SIG-M5 treated with dmso at 0.1 percent for 504 hours (cell line): ENCODE results near the gene GULP1.
"Not testable (repeated sequence)": the region's sequence is repeated elsewhere in the genome, so short reads cannot be mapped to it uniquely, and the experiment has no call there.

Experiments used
- DNase-seq: peaks from one replicate; lab custom pipeline; 2025; ENCODE audit not compliant: unreplicated experiment; lab: John Stamatoyannopoulos, UW

The GULP1 gene

GRCh38 chr2:188292348-188293239, 920 bp downstream of the GULP1 start:
- no peak for DNase-seq

DNA sequence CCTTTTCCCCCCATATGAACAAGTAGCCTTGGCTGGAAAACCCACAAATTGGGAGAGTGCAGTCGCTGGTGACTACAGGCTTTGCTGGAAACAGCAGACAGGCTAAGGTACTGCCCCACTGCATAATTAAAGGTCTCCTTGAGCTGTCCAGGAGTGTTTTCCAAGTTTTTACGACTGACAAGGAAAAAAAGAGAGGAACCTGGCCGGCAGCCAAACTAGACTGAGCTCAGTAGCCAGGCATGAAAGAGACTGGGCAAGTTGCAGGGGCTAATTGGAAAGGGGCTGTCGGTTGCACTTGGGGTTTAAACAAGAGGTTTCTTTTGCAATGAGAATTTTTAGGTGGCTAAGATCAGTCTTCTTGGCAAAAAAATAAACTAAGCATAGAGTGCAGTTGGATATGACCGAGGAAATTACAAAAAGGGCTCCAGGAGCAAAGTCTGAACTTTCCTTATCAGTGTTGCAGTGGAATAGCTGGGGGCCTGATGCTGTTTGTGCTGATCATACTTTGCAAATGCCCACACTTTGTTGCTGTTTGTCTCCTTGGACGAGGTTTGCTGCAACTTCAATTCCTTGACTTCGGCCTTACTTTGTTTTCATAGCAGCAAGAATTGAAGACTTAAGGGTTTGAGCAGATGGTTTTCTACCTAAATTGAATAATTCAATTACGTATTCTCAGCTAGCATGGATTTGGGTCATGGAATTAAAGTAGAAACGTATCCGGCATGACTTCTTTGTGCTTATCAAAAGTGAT, 2.1 kb downstream of the GULP1 start:
- DNase-seq = no peak

DNA sequence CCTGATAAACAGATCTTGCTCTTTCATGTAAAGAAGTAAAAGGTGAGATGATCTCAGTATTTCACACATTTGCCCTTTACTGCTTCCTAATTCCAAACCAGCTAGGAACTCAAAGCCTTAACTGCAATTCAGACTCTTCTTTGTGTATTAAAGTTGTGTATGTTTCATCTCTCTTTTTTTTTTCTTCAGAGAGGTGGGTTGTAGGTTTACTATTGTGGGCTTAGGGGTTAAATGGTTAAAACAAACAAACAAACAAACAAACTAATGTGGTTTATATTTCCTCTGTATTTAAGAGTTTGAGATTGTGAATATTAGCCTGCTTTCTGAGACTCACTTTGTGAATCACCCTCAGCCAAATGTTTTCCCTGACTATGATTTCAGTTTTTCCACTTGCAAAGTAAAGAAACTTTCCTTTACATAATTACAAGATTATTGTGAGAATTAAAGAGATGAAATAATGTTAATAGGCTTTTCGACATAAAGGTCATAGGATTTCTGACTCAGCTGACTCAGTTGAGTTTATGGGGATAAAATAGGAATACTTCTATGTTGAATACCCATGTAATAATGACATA, 2.8 kb downstream of the GULP1 start:
- DNase-seq = no peak

GRCh38 chr2:188295067-188295685, 3.5 kb downstream of the GULP1 start:
- no peak for DNase-seq

- DNase-seq = no peak
These were observed 6.3 kb downstream of the GULP1 start for GRCh38 chr2:188297978-188298377.

- not testable (repeated sequence) for DNase-seq
These were observed 7.3 kb downstream of the GULP1 start for GRCh38 chr2:188298937-188299371.

- no peak for DNase-seq
These were observed 11.8 kb downstream of the GULP1 start for GRCh38 chr2:188303363-188304031.

DNA sequence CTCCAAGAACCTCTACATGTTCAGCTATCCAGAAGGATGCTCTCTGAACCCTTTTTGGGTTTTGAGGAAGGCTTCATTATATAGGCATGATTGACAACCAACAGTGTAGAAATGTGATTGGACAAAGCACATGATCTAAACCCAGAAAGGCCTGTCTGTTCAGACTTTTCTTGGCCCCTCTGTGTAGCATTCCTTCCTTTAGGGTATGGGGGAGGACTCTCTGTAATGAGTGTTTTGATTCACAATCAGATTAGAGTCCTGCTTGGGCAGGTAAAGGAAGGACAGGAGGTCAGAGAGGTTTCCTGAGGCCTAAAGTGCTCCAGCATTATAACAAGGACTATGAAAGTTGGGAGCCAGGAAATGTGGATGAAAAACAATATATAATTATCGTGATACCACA, 13.6 kb downstream of the GULP1 start:
- no peak for DNase-seq

GRCh38 chr2:188306271-188306670, 14.6 kb downstream of the GULP1 start:
- no peak for DNase-seq

GRCh38 chr2:188307850-188308283, 16.2 kb downstream of the GULP1 start:
- DNase-seq = no peak

DNA sequence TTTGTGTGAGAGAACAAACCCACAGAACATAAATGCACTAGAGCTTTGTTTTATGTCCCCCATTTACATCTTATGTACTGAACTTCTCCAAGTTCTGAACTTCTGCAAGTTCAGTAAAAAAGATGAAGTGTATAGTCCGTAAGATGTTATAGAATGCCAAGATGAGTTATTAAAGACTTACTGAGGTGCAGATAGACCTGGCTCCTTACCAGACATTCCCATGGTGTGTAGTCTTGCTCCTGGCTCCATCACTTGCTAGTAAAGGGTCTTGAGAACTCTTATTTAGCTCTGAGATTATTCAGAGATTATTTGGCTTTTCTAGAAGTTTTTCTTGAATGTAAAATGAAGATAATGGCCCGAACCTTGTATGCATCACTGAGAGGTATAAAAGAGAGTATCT, 16.8 kb downstream of the GULP1 start:
- DNase-seq = no peak

- no peak for DNase-seq
These were observed 17.7 kb downstream of the GULP1 start for GRCh38 chr2:188309364-188309763.

GRCh38 chr2:188314314-188315054, 22.8 kb downstream of the GULP1 start:
- no peak for DNase-seq

GRCh38 chr2:188315750-188316149, 24.1 kb downstream of the GULP1 start:
- no peak for DNase-seq

DNA sequence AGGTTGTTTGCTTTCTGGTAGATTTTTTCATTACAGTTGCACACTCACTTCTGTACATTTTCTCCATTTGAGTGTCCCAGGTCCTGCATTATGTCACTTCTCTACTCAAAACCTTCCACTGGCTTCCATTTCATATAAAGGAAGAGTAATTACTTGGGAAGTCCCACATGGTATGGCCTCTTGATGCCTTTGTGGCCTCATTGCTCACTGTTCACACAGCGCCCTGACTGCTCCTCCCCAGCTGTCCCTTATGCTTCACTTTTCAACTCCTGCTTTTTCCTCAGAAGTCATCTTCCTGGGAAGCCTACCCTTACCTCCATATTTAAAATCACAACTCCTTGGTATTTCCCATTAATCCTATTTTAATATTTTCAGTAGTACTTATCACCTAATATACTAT, 24.7 kb downstream of the GULP1 start:
- DNase-seq = no peak

DNA sequence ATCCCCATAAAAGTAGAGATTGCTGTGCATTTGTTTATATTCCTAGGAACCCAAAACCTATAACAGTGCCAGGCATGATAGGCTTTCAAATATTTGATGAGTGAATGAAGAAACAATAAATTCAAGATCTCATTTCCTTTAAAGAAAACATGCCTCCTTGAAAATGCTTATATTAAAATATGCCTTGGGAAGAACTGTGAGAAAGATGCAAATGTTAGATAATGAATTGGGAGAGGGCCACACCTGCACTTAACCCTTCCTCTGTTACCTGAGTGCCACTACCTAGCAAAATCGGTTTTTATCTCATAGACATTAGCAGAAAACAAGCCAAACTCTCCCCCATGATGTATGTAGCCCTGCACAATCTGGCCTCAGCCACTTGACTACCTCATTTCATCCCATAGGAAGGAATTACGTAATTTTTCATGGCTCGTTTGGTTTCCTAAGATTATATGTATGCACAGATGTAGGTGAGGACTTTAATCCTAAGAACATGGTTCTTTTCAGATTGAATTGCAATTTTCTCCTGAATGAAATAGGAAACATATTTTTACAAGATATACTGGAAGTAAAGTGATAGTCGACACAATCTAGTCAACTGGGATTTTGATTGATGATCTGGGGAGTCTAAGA, 25.2 kb downstream of the GULP1 start:
- DNase-seq = no peak

- DNase-seq = no peak
These were observed 26.6 kb downstream of the GULP1 start for GRCh38 chr2:188318161-188318749.

GRCh38 chr2:188319838-188320237, 28.2 kb downstream of the GULP1 start:
- no peak for DNase-seq

GRCh38 chr2:188320861-188321260, 29.2 kb downstream of the GULP1 start:
- DNase-seq = no peak
